Osteocyte (in vitro differentiated cells): ENCODE measurements around the gene P4HTM. TPM values are rescaled to one million over a fixed set of nuclear protein-coding genes. Genes with fewer than 3 reads are reported as not detected.

ENCODE experiments used
- DNase-seq: peaks from one replicate; pipeline ENCODE4 v3.0.0; 2021; ENCODE audit warnings: mixed read lengths; ENCODE audit not compliant: unreplicated experiment; ENCODE audit errors: extremely low spot score
- H3K27ac Mint-ChIP-seq: one replicate; pipeline ENCODE4 v1.8.0; 2021; ENCODE audit warnings: mild to moderate bottlenecking, mixed read lengths; ENCODE audit not compliant: unreplicated experiment
- H3K27me3 Mint-ChIP-seq: one replicate; pipeline ENCODE4 v1.8.0; 2021; ENCODE audit warnings: mixed read lengths; ENCODE audit not compliant: unreplicated experiment
- H3K36me3 Mint-ChIP-seq: one replicate; pipeline ENCODE4 v1.8.0; 2021; ENCODE audit warnings: mixed read lengths; ENCODE audit not compliant: unreplicated experiment
- H3K4me1 Mint-ChIP-seq: one replicate; pipeline ENCODE4 v1.8.0; 2021; ENCODE audit warnings: mixed read lengths; ENCODE audit not compliant: unreplicated experiment
- H3K4me3 Mint-ChIP-seq: one replicate; pipeline ENCODE4 v1.8.0; 2021; ENCODE audit warnings: mild to moderate bottlenecking, moderate library complexity, mixed read lengths; ENCODE audit not compliant: unreplicated experiment
- H3K9me3 Mint-ChIP-seq: one replicate; pipeline ENCODE4 v1.8.0; 2021; ENCODE audit warnings: mixed read lengths; ENCODE audit not compliant: unreplicated experiment
- CTCF ChIP-seq: fragments of 200-600 bp; sonication (generic); IDR thresholded peaks from 2 replicates; pipeline ENCODE4 v1.5.0; 2021; ENCODE audit warnings: antibody characterized with exemption, mild to moderate bottlenecking, moderate library complexity
- total RNA-seq: library from RNA; stranded (reverse); gene quantifications from 2 replicates; pipeline ENCODE4 v1.2.1, GENCODE V29; 2021

The P4HTM gene
- total RNA-seq, 1 donor from 2014 or later: 35.6 TPM

GRCh38 chr3:48990636-48991469, 812 bp downstream of the P4HTM start:
- H3K27me3 Mint-ChIP-seq: no peaks in the 10 kb centered on the region
- peaks cover 9% of the 10 kb centered on the region for H3K36me3 Mint-ChIP-seq
- peak overlapping the region; percentile 73 for H3K4me3 Mint-ChIP-seq
- DNase-seq: no peak
- H3K4me1 Mint-ChIP-seq: peaks cover 31% of the 10 kb centered on the region
- no peaks in the 10 kb centered on the region for H3K9me3 Mint-ChIP-seq
- TF ChIP-seq CTCF: no peak
- peak overlapping the region; percentile 83 for H3K27ac Mint-ChIP-seq

GRCh38 chr3:48991851-48992545, 2.0 kb downstream of the P4HTM start:
- Mint-ChIP-seq H3K4me1 (peaks cover 31% of the 10 kb centered on the region), H3K36me3 (peaks cover 10% of the 10 kb centered on the region), H3K4me3 (no peak overlapping the region), H3K27me3 (no peaks in the 10 kb centered on the region), H3K27ac (no peak overlapping the region), H3K9me3 (no peaks in the 10 kb centered on the region)
- TF ChIP-seq CTCF: no peak
- DNase-seq: no peak

GRCh38 chr3:48993834-48994233, 3.8 kb downstream of the P4HTM start:
- H3K4me3 Mint-ChIP-seq: no peak overlapping the region
- no peaks in the 10 kb centered on the region for H3K27me3 Mint-ChIP-seq
- H3K27ac Mint-ChIP-seq: no peak overlapping the region
- peaks cover 14% of the 10 kb centered on the region for H3K36me3 Mint-ChIP-seq
- TF ChIP-seq CTCF: no peak
- no peak for DNase-seq
- H3K4me1 Mint-ChIP-seq: peaks cover 28% of the 10 kb centered on the region
- H3K9me3 Mint-ChIP-seq: no peaks in the 10 kb centered on the region

GRCh38 chr3:48996640-48997039, 6.6 kb downstream of the P4HTM start:
- no peak for TF ChIP-seq CTCF
- H3K27me3 Mint-ChIP-seq: no peaks in the 10 kb centered on the region
- H3K9me3 Mint-ChIP-seq: no peaks in the 10 kb centered on the region
- H3K4me1 Mint-ChIP-seq: peaks cover 11% of the 10 kb centered on the region
- DNase-seq: no peak
- no peak overlapping the region for H3K27ac Mint-ChIP-seq
- H3K4me3 Mint-ChIP-seq: no peak overlapping the region
- peaks cover 16% of the 10 kb centered on the region for H3K36me3 Mint-ChIP-seq

GRCh38 chr3:48997102-48997635, 7.1 kb downstream of the P4HTM start:
- Mint-ChIP-seq H3K27me3 (no peaks in the 10 kb centered on the region), H3K4me3 (no peak overlapping the region), H3K27ac (no peak overlapping the region), H3K36me3 (peaks cover 16% of the 10 kb centered on the region), H3K9me3 (no peaks in the 10 kb centered on the region), H3K4me1 (peaks cover 6% of the 10 kb centered on the region)
- no peak for DNase-seq
- no peak for TF ChIP-seq CTCF
